Limb (tissue), 2 donors: ENCODE results near the gene GGT7.
A peak's percentile ranks its signal among the peaks of the same experiment; 100 is the strongest.
"Not testable (repeated sequence)": the region's sequence is repeated elsewhere in the genome, so short reads cannot be mapped to it uniquely, and the experiment has no call there.

Experiments
- DNase-seq, 2 donors: peaks; one replicate each; pipeline ENCODE4 v3.0.0-alpha.2; 2016; ENCODE audit errors: extremely low spot score in 2 of 2

The GGT7 gene

GRCh38 chr20:34872622-34873224 is at the start of gene GGT7:
Gene GGT7, minus strand, starts transcription at chr20:34872856. Its CDS starts 41 bp downstream, at chr20:34872815.
- peak; percentile 77 to 91 for DNase-seq

- no peak for DNase-seq
These were observed 48.8 kb upstream of the GGT7 start for GRCh38 chr20:34921436-34921835.

GRCh38 chr20:34920055-34920454 is 47.4 kb upstream of the GGT7 start:
- DNase-seq = no peak

- no peak for DNase-seq
These were observed 44.2 kb upstream of the GGT7 start for GRCh38 chr20:34916774-34917354.

- DNase-seq = no peak
These were observed 43.2 kb upstream of the GGT7 start for GRCh38 chr20:34915749-34916455.

GRCh38 chr20:34915131-34915530 is 42.5 kb upstream of the GGT7 start:
- no peak for DNase-seq

GRCh38 chr20:34907616-34908469 is 35.2 kb upstream of the GGT7 start:
- DNase-seq = peak; percentile 46 to 62

- no peak for DNase-seq
These were observed 31.6 kb upstream of the GGT7 start for GRCh38 chr20:34904202-34904621.

- DNase-seq = not testable (repeated sequence)
These were observed 26.1 kb upstream of the GGT7 start for GRCh38 chr20:34898731-34899130.

- DNase-seq = not testable (repeated sequence)
These were observed 25.5 kb upstream of the GGT7 start for GRCh38 chr20:34898129-34898528.

GRCh38 chr20:34896086-34896621 is 23.5 kb upstream of the GGT7 start:
- DNase-seq = no peak

GRCh38 chr20:34895465-34895864 is 22.8 kb upstream of the GGT7 start:
- DNase-seq = no peak

- no peak for DNase-seq
These were observed 22.1 kb upstream of the GGT7 start for GRCh38 chr20:34894723-34895122.

GRCh38 chr20:34892671-34893070 is 20.0 kb upstream of the GGT7 start:
- no peak for DNase-seq

- DNase-seq = no peak
These were observed 18.8 kb upstream of the GGT7 start for GRCh38 chr20:34891166-34892062.

- no peak for DNase-seq
These were observed 15.8 kb upstream of the GGT7 start for GRCh38 chr20:34888468-34888867.

- DNase-seq = no peak
These were observed 14.4 kb upstream of the GGT7 start for GRCh38 chr20:34887023-34887422.

- DNase-seq = no peak
These were observed 13.5 kb upstream of the GGT7 start for GRCh38 chr20:34886122-34886521.

- DNase-seq = no peak
These were observed 11.6 kb upstream of the GGT7 start for GRCh38 chr20:34884260-34884659.

GRCh38 chr20:34883809-34884208 is 11.2 kb upstream of the GGT7 start:
- DNase-seq = no peak
